OCI-LY1 (cell line): ENCODE measurements around the gene DMD.

ENCODE experiments used
- EZH2 ChIP-seq: fragments of 200-600 bp; sonication (generic), shearing (Covaris generic); IDR thresholded peaks from 2 replicates; pipeline ENCODE4 v1.8.0; 2017; ENCODE audit warnings: borderline replicate concordance, mixed run types, mild to moderate bottlenecking, antibody characterized with exemption, low read length, moderate library complexity, mixed read lengths
- TF ChIP-seq, protein P1 (sequence below): fragments of 200-600 bp; sonication (generic), shearing (Covaris generic); IDR thresholded peaks from 2 replicates; pipeline ENCODE4 v1.5.1; 2017; ENCODE audit warnings: mild to moderate bottlenecking, antibody characterized with exemption, low read length, moderate library complexity, mixed read lengths

DNA sequence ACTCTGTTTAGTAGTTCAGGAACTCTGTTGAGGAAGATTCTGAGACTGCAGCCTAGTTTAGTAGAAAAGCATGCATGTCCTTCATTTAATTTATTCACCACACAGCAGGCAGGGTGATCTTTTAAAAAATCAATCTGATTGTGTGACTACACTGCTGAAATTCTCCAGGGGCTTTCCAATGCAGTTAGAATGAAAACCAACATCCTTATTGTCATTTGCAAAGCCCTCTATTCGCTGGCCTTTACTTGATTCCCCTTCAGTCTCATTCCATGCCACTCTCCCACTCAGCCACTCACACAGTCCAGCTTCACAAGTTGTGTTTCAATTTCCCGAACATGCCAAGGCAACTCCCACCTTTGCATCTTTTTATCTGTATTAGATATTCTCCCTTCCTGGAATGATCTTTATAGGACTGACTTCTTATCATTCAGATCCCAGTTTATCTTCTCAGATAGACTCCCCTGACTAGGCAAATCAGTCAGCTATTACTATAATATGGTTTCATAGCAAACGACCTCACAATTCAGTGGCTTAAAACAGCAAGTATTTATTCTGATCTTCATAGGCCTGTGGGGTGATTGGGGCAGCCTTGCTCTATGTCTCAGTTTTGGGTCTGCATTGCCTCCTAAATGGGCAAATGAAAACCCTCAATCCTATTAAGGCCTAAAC lies 2118.2 kb downstream of the DMD start:
- TF ChIP-seq, protein P1, sequence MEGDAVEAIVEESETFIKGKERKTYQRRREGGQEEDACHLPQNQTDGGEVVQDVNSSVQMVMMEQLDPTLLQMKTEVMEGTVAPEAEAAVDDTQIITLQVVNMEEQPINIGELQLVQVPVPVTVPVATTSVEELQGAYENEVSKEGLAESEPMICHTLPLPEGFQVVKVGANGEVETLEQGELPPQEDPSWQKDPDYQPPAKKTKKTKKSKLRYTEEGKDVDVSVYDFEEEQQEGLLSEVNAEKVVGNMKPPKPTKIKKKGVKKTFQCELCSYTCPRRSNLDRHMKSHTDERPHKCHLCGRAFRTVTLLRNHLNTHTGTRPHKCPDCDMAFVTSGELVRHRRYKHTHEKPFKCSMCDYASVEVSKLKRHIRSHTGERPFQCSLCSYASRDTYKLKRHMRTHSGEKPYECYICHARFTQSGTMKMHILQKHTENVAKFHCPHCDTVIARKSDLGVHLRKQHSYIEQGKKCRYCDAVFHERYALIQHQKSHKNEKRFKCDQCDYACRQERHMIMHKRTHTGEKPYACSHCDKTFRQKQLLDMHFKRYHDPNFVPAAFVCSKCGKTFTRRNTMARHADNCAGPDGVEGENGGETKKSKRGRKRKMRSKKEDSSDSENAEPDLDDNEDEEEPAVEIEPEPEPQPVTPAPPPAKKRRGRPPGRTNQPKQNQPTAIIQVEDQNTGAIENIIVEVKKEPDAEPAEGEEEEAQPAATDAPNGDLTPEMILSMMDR: no peak
- no peak for TF ChIP-seq EZH2
